SK-N-SH treated with all-trans-retinoic acid at 6 μM for 48 hours (cell line): ENCODE measurements around the gene IL22.

Experiments used
- CSDC2 ChIP-seq: fragments of 250-450 bp; sonication (Bioruptor Pico); IDR thresholded peaks from 2 replicates; pipeline ENCODE4 v1.5.0; 2020; ENCODE audit warnings: mild to moderate bottlenecking, moderate library complexity
- CSRNP3 ChIP-seq: fragments of 250-450 bp; sonication (Bioruptor Pico); IDR thresholded peaks from 2 replicates; pipeline ENCODE4 v1.5.1; 2021; ENCODE audit warnings: mild to moderate bottlenecking, moderate library complexity
- OSR1 ChIP-seq: fragments of 250-450 bp; sonication (Bioruptor Pico); IDR thresholded peaks from 2 replicates; pipeline ENCODE4 v1.8.0; 2022; ENCODE audit warnings: moderate library complexity, mild to moderate bottlenecking, inconsistent platforms
- RARB ChIP-seq: fragments of 250-450 bp; sonication (Bioruptor Pico); IDR thresholded peaks from 2 replicates; pipeline ENCODE4 v1.8.0; 2021; ENCODE audit warnings: mild to moderate bottlenecking, moderate library complexity
- ZFP3 ChIP-seq: fragments of 250-450 bp; sonication (Bioruptor Pico); IDR thresholded peaks from 2 replicates; pipeline ENCODE4 v1.5.0; 2020; ENCODE audit warnings: mild to moderate bottlenecking, moderate library complexity
- ZNF8 ChIP-seq: fragments of 450-650 bp; formaldehyde crosslinking; IDR thresholded peaks from 2 replicates; pipeline ENCODE4 v1.5.0; 2020; ENCODE audit warnings: mild to moderate bottlenecking, moderate library complexity
- TF ChIP-seq, protein P1 (sequence below): fragments of 250-450 bp; sonication (Bioruptor Pico); IDR thresholded peaks from 2 replicates; pipeline ENCODE4 v1.5.1; 2020; ENCODE audit warnings: low read depth, mild to moderate bottlenecking, moderate library complexity

DNA sequence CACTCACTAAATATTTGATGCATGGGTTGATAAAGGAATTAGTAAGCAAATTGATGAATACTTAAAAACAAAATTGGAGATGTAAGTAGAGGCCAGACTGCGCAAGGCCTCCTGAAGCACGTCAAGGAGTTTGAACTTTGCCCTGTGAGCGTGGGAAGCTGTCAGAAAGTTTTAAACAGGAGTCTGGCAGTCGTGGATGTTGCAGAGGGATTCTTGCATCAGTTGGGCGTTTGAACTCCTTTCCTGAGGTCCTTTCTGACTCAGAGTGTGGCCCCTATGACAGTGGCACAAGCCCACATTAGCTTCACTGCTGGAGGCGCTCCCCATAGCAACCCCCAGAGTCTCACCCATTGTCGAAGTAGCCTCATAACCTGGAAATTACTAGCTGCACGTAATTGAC, 17.9 kb upstream of the IL22 start:
- TF ChIP-seq OSR1 (CRISPR knock-in tag) = no peak
- no peak for TF ChIP-seq ZNF8 (CRISPR knock-in tag)
- TF ChIP-seq, protein P1, sequence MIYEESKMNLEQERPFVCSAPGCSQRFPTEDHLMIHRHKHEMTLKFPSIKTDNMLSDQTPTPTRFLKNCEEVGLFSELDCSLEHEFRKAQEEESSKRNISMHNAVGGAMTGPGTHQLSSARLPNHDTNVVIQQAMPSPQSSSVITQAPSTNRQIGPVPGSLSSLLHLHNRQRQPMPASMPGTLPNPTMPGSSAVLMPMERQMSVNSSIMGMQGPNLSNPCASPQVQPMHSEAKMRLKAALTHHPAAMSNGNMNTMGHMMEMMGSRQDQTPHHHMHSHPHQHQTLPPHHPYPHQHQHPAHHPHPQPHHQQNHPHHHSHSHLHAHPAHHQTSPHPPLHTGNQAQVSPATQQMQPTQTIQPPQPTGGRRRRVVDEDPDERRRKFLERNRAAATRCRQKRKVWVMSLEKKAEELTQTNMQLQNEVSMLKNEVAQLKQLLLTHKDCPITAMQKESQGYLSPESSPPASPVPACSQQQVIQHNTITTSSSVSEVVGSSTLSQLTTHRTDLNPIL (CRISPR knock-in tag) = no peak
- TF ChIP-seq RARB (CRISPR knock-in tag) = no peak
- no peak for TF ChIP-seq CSDC2 (CRISPR knock-in tag)
- no peak for TF ChIP-seq ZFP3
- no peak for TF ChIP-seq CSRNP3 (CRISPR knock-in tag)
